Glomerular visceral epithelial cell (primary cell): ENCODE results near the gene B4GALNT4.
"Not testable (repeated sequence)": the region's sequence is repeated elsewhere in the genome, so short reads cannot be mapped to it uniquely, and the experiment has no call there.

Experiments used
- DNase-seq: peaks from one replicate; pipeline ENCODE4 v3.0.0-alpha.2; 2016; ENCODE audit errors: extremely low spot score

The B4GALNT4 gene

GRCh38 chr11:369336-370018 lies at the start of gene B4GALNT4:
TSS of gene B4GALNT4 (plus strand) at chr11:369499. CDS start at chr11:369804, 305 bp downstream.
- no peak for DNase-seq

- not testable (repeated sequence) for DNase-seq
These were observed 49.4 kb upstream of the B4GALNT4 start for GRCh38 chr11:319888-320273.

- no peak for DNase-seq
These were observed 45.1 kb upstream of the B4GALNT4 start for GRCh38 chr11:324156-324555.

GRCh38 chr11:324593-325517 lies 44.4 kb upstream of the B4GALNT4 start:
- DNase-seq: not testable (repeated sequence)

GRCh38 chr11:325796-326591 lies 43.3 kb upstream of the B4GALNT4 start:
- no peak for DNase-seq

GRCh38 chr11:326592-326841 lies 42.8 kb upstream of the B4GALNT4 start:
- DNase-seq: no peak

GRCh38 chr11:326842-327580 lies 42.3 kb upstream of the B4GALNT4 start:
- DNase-seq: peak; percentile 44

GRCh38 chr11:327581-327923 lies 41.7 kb upstream of the B4GALNT4 start:
- DNase-seq: no peak

GRCh38 chr11:328012-328411 lies 41.3 kb upstream of the B4GALNT4 start:
- DNase-seq: no peak

- not testable (repeated sequence) for DNase-seq
These were observed 40.7 kb upstream of the B4GALNT4 start for GRCh38 chr11:328516-329100.

- no peak for DNase-seq
These were observed 39.4 kb upstream of the B4GALNT4 start for GRCh38 chr11:329886-330253.

- no peak for DNase-seq
These were observed 39.0 kb upstream of the B4GALNT4 start for GRCh38 chr11:330307-330693.

- DNase-seq: no peak
These were observed 38.5 kb upstream of the B4GALNT4 start for GRCh38 chr11:330694-331357.

- DNase-seq: no peak
These were observed 37.8 kb upstream of the B4GALNT4 start for GRCh38 chr11:331358-332060.

- no peak for DNase-seq
These were observed 36.4 kb upstream of the B4GALNT4 start for GRCh38 chr11:332651-333480.

- DNase-seq: not testable (repeated sequence)
These were observed 35.6 kb upstream of the B4GALNT4 start for GRCh38 chr11:333616-334263.

GRCh38 chr11:334264-334994 lies 34.9 kb upstream of the B4GALNT4 start:
- DNase-seq: no peak
